BLaER1 (cell line): ENCODE results near the gene IQSEC1.

Experiments used
- H3K27ac ChIP-seq: shearing (Covaris generic); formaldehyde crosslinking; 2 replicates; pipeline ENCODE4 v1.8.1; 2022
- H3K27me3 ChIP-seq: shearing (Covaris generic); formaldehyde crosslinking; 2 replicates; pipeline ENCODE4 v1.8.1; 2022
- H3K36me3 ChIP-seq: shearing (Covaris generic); formaldehyde crosslinking; 2 replicates; pipeline ENCODE4 v1.8.1; 2022
- H3K4me1 ChIP-seq: shearing (Covaris generic); formaldehyde crosslinking; 2 replicates; pipeline ENCODE4 v1.8.1; 2022
- H3K4me2 ChIP-seq: shearing (Covaris generic); formaldehyde crosslinking; 2 replicates; pipeline ENCODE4 v1.8.1; 2022
- H3K4me3 ChIP-seq: shearing (Covaris generic); formaldehyde crosslinking; 2 replicates; pipeline ENCODE4 v1.8.1; 2022
- H3K9ac ChIP-seq: shearing (Covaris generic); formaldehyde crosslinking; 2 replicates; pipeline ENCODE4 v1.8.1; 2022
- H3K9me3 ChIP-seq: shearing (Covaris generic); formaldehyde crosslinking; 2 replicates; pipeline ENCODE4 v1.8.1; 2022
- H4K20me1 ChIP-seq: shearing (Covaris generic); formaldehyde crosslinking; 2 replicates; pipeline ENCODE4 v1.8.1; 2022
- Cebpa-rat ChIP-seq: shearing (Covaris generic); IDR thresholded peaks from 2 replicates; pipeline ENCODE4 v1.8.1; 2022

The IQSEC1 gene

DNA sequence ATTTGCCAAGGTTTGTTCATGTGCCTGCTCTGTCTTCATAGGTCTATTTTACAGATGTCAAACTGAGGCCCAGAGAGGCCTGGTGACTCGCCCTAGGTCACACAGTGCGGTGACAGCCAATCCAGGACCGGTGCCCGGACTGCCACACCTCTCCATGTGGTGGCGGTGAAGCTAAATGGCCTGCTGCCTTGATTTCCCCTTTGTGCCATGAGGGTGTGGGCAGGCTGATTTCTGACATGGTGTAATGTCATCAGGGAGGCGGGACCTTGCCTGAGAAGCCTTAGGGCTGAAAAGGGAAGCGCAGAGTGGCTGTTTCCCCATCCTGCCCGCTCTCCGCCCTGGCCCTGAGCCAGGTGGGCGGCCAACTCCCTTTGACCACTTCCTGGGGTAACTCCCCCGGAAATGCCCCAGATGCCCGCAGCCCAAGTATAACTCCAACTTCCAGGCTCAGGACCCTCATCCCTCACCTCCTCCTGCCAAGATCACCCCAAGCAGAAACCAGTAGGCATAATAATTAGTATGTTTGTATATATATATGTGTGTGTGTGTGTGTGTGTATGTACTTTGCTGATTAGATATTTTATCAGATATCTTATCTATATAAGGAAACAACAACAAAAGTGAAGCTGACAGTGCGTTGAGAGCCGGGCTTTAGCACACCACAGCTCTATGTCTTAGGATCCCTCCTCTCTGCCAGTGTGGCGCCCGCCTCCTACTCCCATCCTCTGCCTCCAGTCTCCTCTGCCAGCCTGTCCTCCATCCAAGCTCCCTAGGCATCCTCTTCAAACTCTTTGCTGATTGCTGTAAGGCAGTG is 63.9 kb downstream of the IQSEC1 start:
- H3K4me1 ChIP-seq, result peaks cover 100% of the 10 kb centered on the region
- no peak for TF ChIP-seq Cebpa-rat
- H3K27me3 ChIP-seq, result no peaks in the 10 kb centered on the region
- H3K9me3 ChIP-seq, result no peaks in the 10 kb centered on the region
- H3K4me2 ChIP-seq, result peak overlapping the region; percentile 98
- H3K36me3 ChIP-seq, result peaks cover 27% of the 10 kb centered on the region
- peak overlapping the region; percentile 98 for H3K27ac ChIP-seq
- peaks cover 99% of the 10 kb centered on the region for H4K20me1 ChIP-seq
- peak overlapping the region; percentile 55; the same call in 1 of the 2 replicates for H3K9ac ChIP-seq
- peak overlapping the region; percentile 23; the same call in 1 of the 2 replicates for H3K4me3 ChIP-seq

DNA sequence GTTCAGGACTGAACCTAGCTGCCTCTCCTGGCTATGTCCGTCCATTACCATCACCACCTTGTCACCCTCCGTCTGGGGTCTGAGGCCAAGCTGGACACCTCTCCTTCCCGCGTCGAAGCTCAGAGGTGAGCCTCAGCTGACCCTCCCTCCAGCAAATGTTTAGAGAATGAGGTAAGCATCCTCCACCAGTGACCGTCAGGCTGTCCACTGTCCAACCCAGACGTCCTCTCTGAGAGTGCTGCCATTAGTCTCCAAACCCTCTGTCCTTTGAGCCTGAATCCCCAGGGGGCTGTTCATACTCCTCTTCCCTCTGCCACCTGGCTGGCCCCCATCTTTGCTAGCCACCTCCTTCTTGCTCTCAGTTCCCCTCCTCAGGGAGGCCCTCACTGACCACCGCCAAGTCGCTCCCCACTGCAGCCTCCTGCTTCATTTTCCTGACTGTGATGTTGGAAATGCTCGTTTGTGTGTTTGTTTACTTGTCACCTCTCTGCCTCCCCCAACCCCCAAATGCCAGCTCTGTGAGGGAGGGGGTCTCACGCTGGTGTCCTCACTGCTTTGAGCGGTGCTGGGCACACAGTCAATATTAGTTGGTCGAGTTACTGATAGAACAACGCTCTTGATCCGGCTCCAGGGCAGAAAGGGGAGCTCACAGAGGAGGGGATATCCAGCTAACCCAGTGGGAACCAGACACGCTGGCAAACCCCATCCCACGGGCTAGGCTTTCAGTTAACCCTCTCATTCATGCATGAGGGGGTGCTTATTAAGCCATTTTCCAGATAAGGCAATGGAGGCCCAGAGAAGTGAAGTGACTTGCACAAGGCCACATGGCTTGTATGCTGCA is 64.9 kb downstream of the IQSEC1 start:
- Histone ChIP-seq H3K4me1 (peaks cover 100% of the 10 kb centered on the region), H3K4me3 (peak overlapping the region; percentile 23; the same call in 1 of the 2 replicates), H3K27ac (peak overlapping the region; percentile 98), H3K27me3 (no peaks in the 10 kb centered on the region), H3K4me2 (peak overlapping the region; percentile 98), H3K9me3 (no peaks in the 10 kb centered on the region), H3K36me3 (peaks cover 27% of the 10 kb centered on the region), H3K9ac (peak overlapping the region; percentile 55), H4K20me1 (peaks cover 100% of the 10 kb centered on the region)
- TF ChIP-seq Cebpa-rat, result no peak

DNA sequence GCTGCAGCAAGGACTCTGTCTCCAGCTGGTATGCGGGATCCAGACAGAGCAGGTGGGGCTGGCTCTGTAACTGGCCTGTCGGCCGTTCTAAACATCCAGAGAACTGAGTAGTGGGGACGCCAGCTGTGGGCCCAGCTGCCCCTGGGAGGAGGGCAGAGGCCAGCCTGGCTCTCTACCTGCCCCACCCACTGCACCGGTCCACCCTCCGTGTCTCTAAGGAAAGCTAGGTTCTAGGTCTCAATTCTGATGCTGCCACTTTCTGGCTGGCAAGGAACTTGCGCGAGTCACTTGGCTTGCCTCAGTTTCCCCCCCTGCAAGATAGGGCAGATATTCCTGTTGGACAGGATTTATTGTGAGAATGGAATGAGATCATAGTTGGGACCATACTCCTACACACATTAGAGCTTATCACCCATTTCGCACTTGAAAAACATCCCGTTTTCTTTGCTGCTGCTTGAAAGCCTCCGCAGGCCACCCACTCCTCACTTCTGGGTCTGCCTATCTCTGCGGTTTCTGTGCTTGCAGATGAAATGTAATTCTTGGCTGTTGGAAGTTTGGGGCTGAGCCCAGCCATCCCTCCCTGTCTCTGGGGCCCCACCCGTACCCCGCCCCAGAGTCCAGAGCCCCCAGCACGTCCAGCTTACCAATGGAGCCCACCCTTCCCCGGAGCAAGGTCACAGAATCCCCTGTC is 65.8 kb downstream of the IQSEC1 start:
- no peaks in the 10 kb centered on the region for H3K9me3 ChIP-seq
- no peaks in the 10 kb centered on the region for H3K27me3 ChIP-seq
- H4K20me1 ChIP-seq, result peaks cover 100% of the 10 kb centered on the region
- H3K4me1 ChIP-seq, result peaks cover 100% of the 10 kb centered on the region
- no peak overlapping the region for H3K4me3 ChIP-seq
- H3K4me2 ChIP-seq, result peak overlapping the region; percentile 98
- H3K27ac ChIP-seq, result peak overlapping the region; percentile 98
- H3K9ac ChIP-seq, result peak overlapping the region; percentile 43
- H3K36me3 ChIP-seq, result peaks cover 27% of the 10 kb centered on the region
- no peak for TF ChIP-seq Cebpa-rat

DNA sequence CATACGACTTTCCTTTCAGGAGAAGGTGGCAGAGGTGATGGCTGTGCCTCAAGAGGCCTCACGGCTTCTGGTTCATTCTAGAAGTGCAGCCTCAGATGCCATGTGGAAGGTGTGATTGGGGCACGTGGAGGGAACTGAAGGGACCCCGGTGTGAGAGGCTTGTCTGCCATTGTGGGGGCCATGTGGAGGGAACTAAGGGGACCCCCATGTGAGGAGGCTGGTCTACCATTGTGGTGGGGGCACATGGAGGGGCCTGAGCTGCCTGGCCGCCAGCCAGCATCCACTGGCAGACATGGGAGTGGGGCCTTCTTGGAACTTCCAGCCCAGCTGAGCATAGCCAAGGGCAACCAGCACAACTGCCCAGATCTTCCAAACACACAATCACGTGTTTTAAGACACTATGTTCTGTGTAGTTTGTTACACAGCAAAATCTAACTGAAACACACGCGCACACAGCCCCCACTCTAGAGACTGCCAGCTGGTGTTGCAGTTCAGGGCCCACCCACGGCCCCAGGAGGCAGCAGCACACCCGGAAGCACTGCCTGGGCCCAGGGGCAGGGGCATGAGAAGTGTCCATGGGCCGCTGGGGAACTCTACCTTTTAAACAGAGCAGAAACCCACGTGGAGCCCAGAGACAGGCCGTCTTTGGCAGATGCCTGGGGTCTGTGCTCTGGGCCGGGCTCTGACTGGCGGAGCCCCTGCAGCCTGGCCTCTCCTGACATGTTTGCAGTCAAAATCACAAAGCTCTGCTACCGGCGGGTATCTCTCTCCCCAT is 66.8 kb downstream of the IQSEC1 start:
- Histone ChIP-seq H3K9ac (peak overlapping the region; percentile 43; the same call in 1 of the 2 replicates), H3K27ac (peak overlapping the region; percentile 47), H3K4me1 (peaks cover 99% of the 10 kb centered on the region), H3K36me3 (peaks cover 32% of the 10 kb centered on the region), H4K20me1 (peaks cover 100% of the 10 kb centered on the region), H3K9me3 (no peaks in the 10 kb centered on the region), H3K4me3 (no peak overlapping the region), H3K4me2 (peak overlapping the region; percentile 98), H3K27me3 (no peaks in the 10 kb centered on the region)
- TF ChIP-seq Cebpa-rat, result no peak

DNA sequence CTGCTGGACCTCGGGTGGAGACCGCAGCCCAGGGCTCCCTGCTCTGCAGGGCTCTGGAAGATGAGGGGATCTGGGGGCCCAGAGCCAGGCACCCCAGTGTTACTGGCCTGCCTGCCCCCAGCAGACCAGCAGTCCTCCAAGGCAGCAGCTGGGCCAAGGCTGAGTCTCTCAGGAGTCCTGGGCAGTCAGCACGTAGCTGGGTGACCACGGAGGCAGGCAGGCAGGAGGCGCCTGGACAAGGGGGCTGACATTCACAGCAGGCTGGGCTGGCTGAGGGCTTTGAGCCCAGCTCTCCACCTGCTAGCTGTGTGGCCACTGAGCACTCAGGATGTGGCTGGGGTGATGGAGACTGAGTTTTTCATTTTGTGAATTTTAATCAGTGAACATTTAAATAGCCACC is 67.9 kb downstream of the IQSEC1 start:
- Histone ChIP-seq H3K9me3 (no peaks in the 10 kb centered on the region), H3K4me3 (no peak overlapping the region), H3K4me1 (peaks cover 99% of the 10 kb centered on the region), H3K27me3 (no peaks in the 10 kb centered on the region), H4K20me1 (peaks cover 100% of the 10 kb centered on the region), H3K36me3 (peaks cover 44% of the 10 kb centered on the region), H3K9ac (peak overlapping the region; percentile 40; the same call in 1 of the 2 replicates), H3K27ac (peak overlapping the region; percentile 47), H3K4me2 (peak overlapping the region; percentile 98)
- TF ChIP-seq Cebpa-rat, result no peak

DNA sequence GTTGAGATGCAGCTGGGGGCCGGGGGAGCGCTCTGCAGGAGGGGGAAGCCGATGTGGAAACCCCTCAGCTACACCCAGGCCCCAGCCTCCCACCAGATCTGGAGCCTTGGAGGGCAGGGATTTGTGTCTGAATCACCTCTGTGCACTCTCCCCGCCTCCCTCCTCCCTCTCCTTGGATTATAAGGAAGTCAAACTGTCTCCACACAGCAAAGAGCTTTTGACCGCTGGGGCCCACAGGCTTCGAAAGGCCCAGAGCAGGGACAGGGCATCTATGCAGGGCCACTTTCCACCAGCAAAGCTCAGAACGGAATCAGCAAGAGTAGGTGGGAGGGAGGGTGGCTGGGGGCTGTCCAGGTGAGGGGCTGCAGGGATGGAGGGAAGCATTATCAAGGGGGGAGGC is 68.9 kb downstream of the IQSEC1 start:
- Histone ChIP-seq H3K27me3 (no peaks in the 10 kb centered on the region), H3K4me2 (peak overlapping the region; percentile 98), H3K27ac (peak overlapping the region; percentile 47), H4K20me1 (peaks cover 100% of the 10 kb centered on the region), H3K9me3 (no peaks in the 10 kb centered on the region), H3K4me1 (peaks cover 99% of the 10 kb centered on the region), H3K9ac (0 out of 2 replicates have a peak overlapping the region, but pooled peaks have one; percentile 15), H3K36me3 (peaks cover 45% of the 10 kb centered on the region), H3K4me3 (no peak overlapping the region)
- no peak for TF ChIP-seq Cebpa-rat

DNA sequence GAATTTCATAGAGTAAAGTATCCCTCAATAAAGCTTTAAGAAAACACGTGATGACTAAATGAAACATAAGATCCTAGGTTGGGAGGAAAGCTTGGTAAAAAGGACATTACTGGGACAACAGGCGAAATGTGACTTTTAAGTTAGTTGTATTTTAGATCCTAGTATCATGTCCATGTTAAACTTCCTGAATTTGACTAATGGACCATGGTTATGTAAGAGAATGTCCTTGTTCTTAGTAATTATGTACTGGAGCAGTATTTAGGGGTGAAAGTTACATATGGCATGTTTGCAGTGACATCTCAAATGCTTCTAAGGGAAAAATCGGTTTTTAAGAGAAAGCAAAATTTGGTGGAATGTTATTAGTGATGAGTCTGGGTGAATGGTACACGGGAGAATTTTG is 69.6 kb downstream of the IQSEC1 start:
- Histone ChIP-seq H3K4me1 (peaks cover 99% of the 10 kb centered on the region), H4K20me1 (peaks cover 100% of the 10 kb centered on the region), H3K9ac (no peak overlapping the region)

DNA sequence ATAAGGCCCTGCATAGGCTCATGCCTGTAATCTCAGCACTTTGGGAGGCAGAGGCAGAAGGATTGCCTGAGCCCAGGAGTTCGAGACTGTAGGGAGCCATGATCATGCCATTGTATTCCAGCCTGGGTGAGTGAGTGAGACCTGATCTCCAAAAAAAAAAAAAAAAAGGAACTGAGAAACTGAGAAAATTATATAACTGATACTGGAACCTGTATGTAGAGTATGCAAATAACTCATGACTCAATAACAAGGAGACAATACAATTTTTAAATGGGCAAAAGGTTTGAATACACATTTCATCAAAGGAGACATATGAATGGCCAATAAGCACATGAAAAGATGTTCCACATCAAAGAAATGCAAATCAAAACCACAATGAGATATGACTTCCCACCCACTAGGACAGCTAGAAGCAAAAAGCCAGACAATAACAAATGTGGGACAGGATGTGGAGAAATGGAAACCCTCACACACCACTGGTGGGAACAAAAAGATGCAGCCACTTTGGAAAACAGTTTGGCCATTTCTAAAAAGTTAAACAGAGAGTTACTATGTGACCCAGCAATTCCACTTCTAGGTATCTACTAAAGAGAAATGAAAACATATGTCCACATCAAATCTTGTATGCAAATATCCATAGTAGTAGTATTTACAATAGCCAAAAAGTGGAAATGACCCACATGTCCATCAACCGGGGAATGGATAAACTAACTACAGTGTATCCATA is 70.7 kb downstream of the IQSEC1 start:
- peak overlapping the region; percentile 98 for H3K4me2 ChIP-seq
- H3K36me3 ChIP-seq, result peaks cover 45% of the 10 kb centered on the region
- H3K27ac ChIP-seq, result no peak overlapping the region
- no peaks in the 10 kb centered on the region for H3K9me3 ChIP-seq
- TF ChIP-seq Cebpa-rat, result no peak
- H4K20me1 ChIP-seq, result peaks cover 100% of the 10 kb centered on the region
- no peaks in the 10 kb centered on the region for H3K27me3 ChIP-seq
- H3K9ac ChIP-seq, result no peak overlapping the region
- H3K4me1 ChIP-seq, result peaks cover 91% of the 10 kb centered on the region
- H3K4me3 ChIP-seq, result no peak overlapping the region

More for the DNA sequence above, 69.6 kb downstream of the IQSEC1 start:
- Histone ChIP-seq H3K36me3 (peaks cover 41% of the 10 kb centered on the region), H3K4me2 (peak overlapping the region; percentile 98), H3K4me3 (no peak overlapping the region), H3K9me3 (no peaks in the 10 kb centered on the region), H3K27me3 (no peaks in the 10 kb centered on the region), H3K27ac (no peak overlapping the region)
- TF ChIP-seq Cebpa-rat, result no peak
